Panc1 (cell line): ENCODE measurements around the gene PRUNE2. TPM values are rescaled to one million over a fixed set of nuclear protein-coding genes. Genes with fewer than 3 reads are reported as not detected.

Experiments used
- ATAC-seq: fragments of 200-7000 bp; cut with Tn5 transposase; 2 replicates; pipeline ENCODE4 v1.9.1; 2020; ENCODE audit warnings: mild to moderate bottlenecking, moderate library complexity
- BruUV-seq: library from RNA; stranded (reverse); fragments of 400-500 nt; replicated peaks from 2 replicates; lab custom pipeline; 2021; lab: Mats Ljungman, UMichigan
- CTCF ChIA-PET: fragments of 300-600 bp; sonication (Branson Sonifier 250); formaldehyde crosslinking; loops from one replicate; lab custom pipeline; 2022; ENCODE audit warnings: antibody characterized with exemption; lab: Charles Lee
- POLR2A ChIA-PET: fragments of 300-600 bp; sonication (Branson Sonifier 250); formaldehyde crosslinking; loops from one replicate; lab custom pipeline; 2022; ENCODE audit warnings: antibody characterized with exemption; lab: Charles Lee
- DNase-seq: peaks from one replicate; pipeline ENCODE4 v3.0.0-alpha.2; 2010; ENCODE audit warnings: low read depth, low spot score
- H3K27ac ChIP-seq: 2 replicates; pipeline ENCODE4 v1.5.1; 2011; ENCODE audit warnings: mild to moderate bottlenecking, low read length, inconsistent platforms
- H3K27me3 ChIP-seq: fragments of 200-500 bp; sonication (Bioruptor generic); 2 replicates; pipeline ENCODE4 v1.6.0; 2014; ENCODE audit warnings: low read length, inconsistent platforms; ENCODE audit not compliant: control insufficient read depth, insufficient read depth
- H3K36me3 ChIP-seq: fragments of 200-500 bp; sonication (Bioruptor generic); 2 replicates; pipeline ENCODE4 v1.5.1; 2014; ENCODE audit warnings: inconsistent platforms, mild to moderate bottlenecking, low read length, moderate library complexity; ENCODE audit not compliant: control insufficient read depth, insufficient read depth
- H3K4me1 ChIP-seq: 2 replicates; pipeline ENCODE4 v1.5.1; 2011; ENCODE audit warnings: inconsistent platforms, mild to moderate bottlenecking, low read length, moderate library complexity; ENCODE audit not compliant: control insufficient read depth, insufficient read depth
- H3K4me3 ChIP-seq, 2 experiments: 2 replicates each; pipeline ENCODE4 v1.5.1; 2011 to 2012; ENCODE audit warnings: low read depth in 2 of 2, low read length in 2 of 2, mild to moderate bottlenecking in 2 of 2, inconsistent platforms in 1 of 2, moderate library complexity in 1 of 2
- H3K9me3 ChIP-seq: fragments of 200-500 bp; sonication (Bioruptor generic); 2 replicates; pipeline ENCODE4 v1.5.1; 2014; ENCODE audit warnings: low read depth, mild to moderate bottlenecking, inconsistent platforms, low read length, moderate library complexity; ENCODE audit not compliant: control insufficient read depth, insufficient read depth
- CTCF ChIP-seq: fragments of 450-650 bp; IDR thresholded peaks from 2 replicates; pipeline ENCODE4 v1.5.1; 2017; ENCODE audit warnings: mild to moderate bottlenecking
- POLR2AphosphoS5 ChIP-seq: IDR thresholded peaks from 2 replicates; pipeline ENCODE4 v1.6.1; 2012; ENCODE audit warnings: mild to moderate bottlenecking, low read depth, low read length, moderate library complexity
- REST ChIP-seq, 2 experiments: IDR thresholded peaks; 2 replicates each; pipeline ENCODE4 v1.6.1; 2011 to 2012; ENCODE audit warnings: low read depth in 2 of 2, control low read depth in 1 of 2, low read length in 1 of 2, mild to moderate bottlenecking in 1 of 2, moderate library complexity in 1 of 2; ENCODE audit not compliant: insufficient read depth in 1 of 2
- SIN3A ChIP-seq: IDR thresholded peaks from 2 replicates; pipeline ENCODE4 v1.6.1; 2012; ENCODE audit warnings: low read depth, mild to moderate bottlenecking, low read length, moderate library complexity, borderline replicate concordance; ENCODE audit not compliant: insufficient read depth
- TCF7L2 ChIP-seq: IDR thresholded peaks from 2 replicates; pipeline ENCODE4 v1.6.1; 2011; ENCODE audit warnings: mild to moderate bottlenecking, low read depth, low read length, inconsistent platforms
- in situ Hi-C: cut with HindIII; loops from 2 replicates; pipeline ENCODE4 v1.10.0; 2016; ENCODE audit warnings: low sequenced_read_pairs, low pct_unique_long_range_greater_than_20kb
- intact Hi-C: fragments of 100-400 bp; cut with micrococcal nuclease; formaldehyde crosslinking; loops from one replicate; pipeline ENCODE4 v1.10.0; 2022; ENCODE audit not compliant: unreplicated experiment
- total RNA-seq: library from RNA; stranded (reverse); gene quantifications from one replicate; pipeline ENCODE4 v1.2.1, GENCODE V29; 2021; ENCODE audit not compliant: unreplicated experiment

PRUNE2 gene
- total RNA-seq, 1 experiment from 2014 or later: 0.18 TPM

GRCh38 chr9:76893395-76893932 is 12.4 kb downstream of the PRUNE2 start:
- intact Hi-C loops (no loop called here), in situ Hi-C loops (no loop called here)
- H3K27me3 ChIP-seq: no peaks in the 10 kb centered on the region
- ATAC-seq (no peak), DNase-seq (no peak)
- POLR2A ChIA-PET: no interaction called here
- TF ChIP-seq REST (IDR thresholded peaks at IDR 0.05; ENCODE audit: insufficient read depth in 1 of 2, low read depth in 2 of 2, low read length in 1 of 2): no peak
- TF ChIP-seq CTCF: no peak
- no peak for TF ChIP-seq SIN3A
- no peak for TF ChIP-seq POLR2AphosphoS5
- no peak for TF ChIP-seq TCF7L2
- H3K9me3 ChIP-seq: no peaks in the 10 kb centered on the region
- H3K4me1 ChIP-seq: no peaks in the 10 kb centered on the region
- H3K27ac ChIP-seq: no peak overlapping the region
- H3K4me3 ChIP-seq: no peak overlapping the region
- CTCF ChIA-PET: no interaction called here
- H3K36me3 ChIP-seq: no peaks in the 10 kb centered on the region
- BruUV-seq: no TSS peak

- no TSS peak for BruUV-seq
Measured at GRCh38 chr9:76891874-76892273, 14.0 kb downstream of the PRUNE2 start.

More at GRCh38 chr9:76891874-76892273, 14.0 kb downstream of the PRUNE2 start:
- Histone ChIP-seq H3K9me3 (no peaks in the 10 kb centered on the region), H3K36me3 (no peaks in the 10 kb centered on the region), H3K27me3 (no peaks in the 10 kb centered on the region), H3K4me3 (no peak overlapping the region), H3K4me1 (no peaks in the 10 kb centered on the region), H3K27ac (no peak overlapping the region)
- TF ChIP-seq POLR2AphosphoS5: no peak
- TF ChIP-seq REST (IDR thresholded peaks at IDR 0.05; ENCODE audit: insufficient read depth in 1 of 2, low read depth in 2 of 2, low read length in 1 of 2): no peak
- no peak for TF ChIP-seq CTCF
- no peak for TF ChIP-seq SIN3A
- no peak for TF ChIP-seq TCF7L2
- no peak for ATAC-seq
- intact Hi-C loops: no loop called here
- in situ Hi-C loops: no loop called here
- no peak for DNase-seq
- ChIA-PET POLR2A (no interaction called here), CTCF (no interaction called here)
